Activated naive CD8-positive, alpha-beta T cell treated with anti-CD3 and anti-CD28 coated beads, Interleukin-2, amount 50 U/mL, for 24 hours (primary cell): ENCODE results near the gene TBC1D16.

ENCODE experiments used
- ATAC-seq: fragments of 150-1000 bp; cut with Tn5 transposase; one replicate; pipeline ENCODE4 v1.10.0; 2021
- DNase-seq: peaks from one replicate; pipeline ENCODE4 v3.0.0; 2021
- H3K27ac Mint-ChIP-seq: one replicate; pipeline ENCODE4 v1.8.0; 2021; ENCODE audit warnings: mild to moderate bottlenecking, mixed read lengths
- H3K27me3 Mint-ChIP-seq: one replicate; pipeline ENCODE4 v1.8.0; 2021; ENCODE audit warnings: mixed read lengths
- H3K36me3 Mint-ChIP-seq: one replicate; pipeline ENCODE4 v1.8.0; 2021; ENCODE audit warnings: low read depth, mixed read lengths
- H3K4me1 Mint-ChIP-seq: one replicate; pipeline ENCODE4 v1.8.0; 2021; ENCODE audit warnings: mixed read lengths
- H3K4me3 Mint-ChIP-seq: one replicate; pipeline ENCODE4 v1.8.0; 2021; ENCODE audit warnings: mild to moderate bottlenecking, moderate library complexity, mixed read lengths
- H3K9me3 Mint-ChIP-seq: one replicate; pipeline ENCODE4 v1.8.0; 2021; ENCODE audit warnings: mixed read lengths

TBC1D16 gene

DNA sequence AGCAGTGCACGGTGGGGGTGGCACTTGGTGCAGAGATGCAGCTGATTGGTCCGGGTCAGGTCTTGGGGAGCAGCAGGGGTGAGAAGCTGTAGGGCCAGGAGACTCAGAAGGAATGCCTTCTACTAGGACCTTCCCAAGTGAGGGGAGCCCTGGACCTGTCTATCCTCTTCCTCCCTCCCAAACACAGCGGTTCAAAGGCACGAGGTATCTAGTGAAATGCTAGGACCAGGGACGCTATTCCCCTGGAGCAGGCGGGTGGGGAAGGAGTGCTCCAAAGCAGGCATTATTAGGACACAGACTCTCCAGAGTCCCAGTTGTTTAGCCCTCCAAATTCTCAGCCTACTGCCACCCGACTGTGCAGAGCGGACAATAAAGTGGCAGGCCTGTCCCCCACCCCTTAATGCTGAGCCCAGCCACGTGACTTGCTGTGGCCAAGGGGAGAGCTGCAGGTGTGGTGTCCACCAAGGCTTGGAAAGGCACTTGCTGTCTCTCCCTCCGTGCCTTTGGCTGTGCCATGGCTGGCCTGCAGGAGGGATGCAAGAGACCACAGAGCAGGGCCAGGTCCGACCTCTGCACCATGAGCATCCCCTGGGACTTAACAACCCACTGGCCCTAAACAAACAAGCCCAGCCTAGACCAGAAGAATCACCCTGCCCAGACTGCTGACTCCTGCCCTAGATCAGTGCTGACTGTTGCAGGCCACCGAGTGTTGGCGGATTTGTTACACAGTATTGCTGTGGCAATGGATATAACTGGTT is 97.2 kb downstream of the TBC1D16 start:
- no peak for ATAC-seq
- no peak overlapping the region for H3K4me3 Mint-ChIP-seq
- no peaks in the 10 kb centered on the region for H3K9me3 Mint-ChIP-seq
- no peaks in the 10 kb centered on the region for H3K36me3 Mint-ChIP-seq
- peaks cover 60% of the 10 kb centered on the region for H3K4me1 Mint-ChIP-seq
- no peaks in the 10 kb centered on the region for H3K27me3 Mint-ChIP-seq
- no peak overlapping the region for H3K27ac Mint-ChIP-seq
- DNase-seq = no peak

DNA sequence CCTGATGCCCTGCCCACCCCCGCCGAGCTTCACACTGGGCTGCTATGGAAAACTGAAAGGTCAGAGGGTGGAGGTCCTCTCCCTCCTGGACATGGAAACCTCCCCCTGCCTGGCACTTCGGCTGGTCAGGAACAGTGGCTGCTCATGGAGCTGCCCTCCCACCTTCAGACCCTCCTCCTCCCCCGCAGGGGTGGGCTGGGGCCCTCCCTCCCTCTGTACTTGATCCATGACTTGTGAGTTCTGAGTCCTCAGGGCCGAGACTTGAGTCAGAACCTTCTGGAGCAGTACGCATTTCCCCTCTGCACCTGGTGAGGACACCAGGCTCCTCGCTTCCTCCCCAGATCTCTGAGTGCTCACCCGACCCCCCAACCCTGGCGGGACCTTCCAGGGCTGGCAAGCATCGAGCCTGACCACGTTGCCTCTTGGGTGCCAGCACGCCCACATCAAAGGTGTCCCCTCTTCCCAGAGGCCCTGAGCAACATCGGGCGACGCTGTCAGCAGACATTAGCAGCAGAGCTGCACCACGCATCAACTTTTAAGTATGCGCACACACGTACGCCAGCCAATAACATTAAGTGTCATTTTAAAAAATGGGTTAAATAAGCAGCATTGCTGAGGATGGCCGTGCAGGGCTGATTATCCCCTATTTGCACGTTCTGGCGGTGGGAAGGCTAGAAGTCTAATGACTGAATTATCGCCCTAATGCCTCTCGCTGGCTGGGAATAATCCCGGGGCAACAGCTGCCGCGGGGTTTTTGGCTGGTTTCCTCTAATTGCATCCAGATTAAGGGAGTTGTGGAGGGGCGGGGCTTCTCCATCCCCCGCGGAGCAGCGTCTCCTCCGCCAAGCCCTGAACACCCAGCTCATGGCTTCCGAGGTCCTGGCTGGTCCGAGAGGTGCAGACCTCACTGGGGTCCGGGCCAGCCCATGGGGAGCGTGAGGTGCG is 98.0 kb downstream of the TBC1D16 start:
- peak overlapping the region; percentile 32 for H3K27ac Mint-ChIP-seq
- DNase-seq (peak; percentile 20), ATAC-seq (no peak)
- no peaks in the 10 kb centered on the region for H3K27me3 Mint-ChIP-seq
- peak overlapping the region; percentile 23 for H3K4me3 Mint-ChIP-seq
- peaks cover 63% of the 10 kb centered on the region for H3K4me1 Mint-ChIP-seq
- no peaks in the 10 kb centered on the region for H3K36me3 Mint-ChIP-seq
- no peaks in the 10 kb centered on the region for H3K9me3 Mint-ChIP-seq

DNA sequence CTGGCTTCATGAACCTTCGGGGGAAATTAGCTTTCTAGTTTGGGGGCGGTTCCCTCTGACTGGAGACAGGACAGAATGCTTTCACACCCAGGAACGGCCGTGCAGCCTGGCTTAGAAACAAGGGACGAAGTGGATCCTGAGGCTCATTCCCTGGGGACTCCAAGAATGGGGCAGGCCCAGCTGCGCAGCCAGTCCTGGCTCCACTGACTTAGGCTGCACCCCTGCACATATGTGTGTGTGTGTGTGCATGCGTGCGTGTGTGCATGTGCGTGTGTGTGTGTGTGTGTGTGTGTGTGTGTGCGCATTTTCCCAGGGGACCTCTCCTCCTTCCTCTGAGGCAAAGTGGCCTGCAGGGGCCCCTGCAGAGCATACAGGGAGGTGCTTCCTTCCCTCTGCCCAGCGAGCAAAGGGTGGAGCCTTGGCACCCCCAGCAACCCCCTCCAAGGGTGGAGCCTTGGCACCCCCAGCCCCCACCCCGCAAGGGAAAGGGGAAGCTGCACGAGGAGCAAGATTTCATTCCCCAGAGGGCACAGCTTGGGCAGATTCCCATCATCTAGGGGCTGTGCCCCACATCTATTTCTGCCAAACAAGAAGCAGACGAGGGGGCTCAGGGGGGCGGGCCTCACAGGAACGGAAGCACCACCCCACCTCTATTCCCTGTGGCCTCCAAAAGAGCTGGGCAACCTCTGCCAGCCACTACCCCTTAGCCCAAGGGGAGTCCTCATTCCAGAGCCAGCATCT is 98.9 kb downstream of the TBC1D16 start:
- H3K27me3 Mint-ChIP-seq = no peaks in the 10 kb centered on the region
- peaks cover 68% of the 10 kb centered on the region for H3K4me1 Mint-ChIP-seq
- H3K4me3 Mint-ChIP-seq = peak overlapping the region; percentile 23
- H3K9me3 Mint-ChIP-seq = no peaks in the 10 kb centered on the region
- ATAC-seq (no peak), DNase-seq (no peak)
- H3K27ac Mint-ChIP-seq = peak overlapping the region; percentile 32
- no peaks in the 10 kb centered on the region for H3K36me3 Mint-ChIP-seq

DNA sequence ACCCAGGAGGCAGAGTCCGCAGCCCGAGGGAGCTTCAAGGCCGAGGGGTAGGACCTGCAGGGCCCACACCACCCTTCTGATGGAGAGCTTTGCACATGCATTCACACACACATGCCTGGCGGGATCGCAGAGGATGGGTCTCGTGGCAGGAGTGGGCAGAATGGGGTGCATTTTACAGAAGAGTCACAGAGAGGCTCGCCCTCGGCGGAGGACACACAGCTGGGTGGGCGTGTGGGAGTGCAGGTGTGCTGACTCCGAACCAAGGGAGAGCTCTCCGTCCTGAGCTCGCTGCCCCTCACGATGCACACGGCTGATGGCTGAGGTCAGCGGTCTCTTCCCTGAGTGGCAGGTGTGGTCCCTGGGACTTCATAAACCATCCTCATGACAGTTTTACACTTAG is 99.6 kb downstream of the TBC1D16 start:
- no peak overlapping the region for H3K4me3 Mint-ChIP-seq
- no peaks in the 10 kb centered on the region for H3K36me3 Mint-ChIP-seq
- H3K4me1 Mint-ChIP-seq = peaks cover 76% of the 10 kb centered on the region
- peaks cover 2% of the 10 kb centered on the region for H3K27me3 Mint-ChIP-seq
- H3K27ac Mint-ChIP-seq = no peak overlapping the region
- ATAC-seq (no peak), DNase-seq (no peak)
- no peaks in the 10 kb centered on the region for H3K9me3 Mint-ChIP-seq

DNA sequence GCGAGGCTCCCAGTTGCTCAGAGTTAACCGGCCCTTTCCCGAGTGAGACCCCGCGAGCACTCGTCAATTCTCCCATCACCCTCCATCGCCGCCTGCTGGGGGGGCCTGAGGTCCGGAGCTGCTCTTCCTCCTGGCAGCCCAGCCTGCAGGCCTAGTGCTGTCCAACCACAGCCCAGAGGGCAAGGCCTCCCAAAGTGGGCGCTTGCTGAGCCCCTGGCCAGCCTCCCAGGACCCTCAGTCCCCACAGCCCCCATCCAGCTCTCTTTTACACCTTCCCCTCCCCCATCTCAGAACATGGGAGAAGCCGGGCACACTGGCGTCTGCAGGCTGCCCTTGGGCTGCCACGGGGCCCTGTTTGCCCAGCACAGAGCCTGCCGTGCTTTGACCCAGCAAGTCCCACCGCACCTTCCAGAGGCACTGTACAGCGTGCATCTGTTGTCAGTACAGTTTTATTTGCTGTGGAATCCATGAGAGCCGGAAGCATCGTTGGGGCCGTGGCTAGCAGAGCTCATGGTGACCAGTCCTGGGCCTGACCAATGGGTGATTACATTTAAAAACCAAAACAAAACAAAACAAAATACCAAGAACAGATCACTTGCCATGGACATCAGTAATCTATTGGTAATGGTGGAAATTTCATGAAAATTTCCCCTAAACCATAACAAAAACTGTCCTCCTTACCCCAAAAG is 100.3 kb downstream of the TBC1D16 start:
- no peaks in the 10 kb centered on the region for H3K36me3 Mint-ChIP-seq
- H3K27me3 Mint-ChIP-seq = peaks cover 2% of the 10 kb centered on the region
- H3K4me1 Mint-ChIP-seq = peaks cover 78% of the 10 kb centered on the region
- ATAC-seq (no peak), DNase-seq (no peak)
- H3K27ac Mint-ChIP-seq = no peak overlapping the region
- no peaks in the 10 kb centered on the region for H3K9me3 Mint-ChIP-seq
- H3K4me3 Mint-ChIP-seq = no peak overlapping the region

DNA sequence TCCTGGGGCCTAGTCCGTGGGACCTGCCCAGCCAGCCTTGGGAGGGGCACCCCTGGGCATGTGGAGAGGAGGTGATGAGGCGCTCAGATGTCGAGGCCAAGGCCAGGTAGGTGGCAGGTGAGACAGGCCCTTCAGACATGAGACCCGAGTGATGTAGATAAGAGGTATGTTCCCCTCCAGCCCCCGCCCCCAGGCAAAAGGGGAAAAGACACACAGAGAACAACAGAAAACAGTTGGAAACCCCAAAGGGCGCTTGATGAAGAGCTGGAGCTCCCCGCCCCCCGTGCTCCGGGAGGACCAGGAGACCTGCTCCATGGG is 101.1 kb downstream of the TBC1D16 start:
- Mint-ChIP-seq H3K36me3 (no peaks in the 10 kb centered on the region), H3K4me3 (no peak overlapping the region), H3K27ac (no peak overlapping the region), H3K27me3 (peaks cover 2% of the 10 kb centered on the region), H3K9me3 (no peaks in the 10 kb centered on the region), H3K4me1 (peaks cover 75% of the 10 kb centered on the region)
- no peak for DNase-seq
- ATAC-seq = no peak

DNA sequence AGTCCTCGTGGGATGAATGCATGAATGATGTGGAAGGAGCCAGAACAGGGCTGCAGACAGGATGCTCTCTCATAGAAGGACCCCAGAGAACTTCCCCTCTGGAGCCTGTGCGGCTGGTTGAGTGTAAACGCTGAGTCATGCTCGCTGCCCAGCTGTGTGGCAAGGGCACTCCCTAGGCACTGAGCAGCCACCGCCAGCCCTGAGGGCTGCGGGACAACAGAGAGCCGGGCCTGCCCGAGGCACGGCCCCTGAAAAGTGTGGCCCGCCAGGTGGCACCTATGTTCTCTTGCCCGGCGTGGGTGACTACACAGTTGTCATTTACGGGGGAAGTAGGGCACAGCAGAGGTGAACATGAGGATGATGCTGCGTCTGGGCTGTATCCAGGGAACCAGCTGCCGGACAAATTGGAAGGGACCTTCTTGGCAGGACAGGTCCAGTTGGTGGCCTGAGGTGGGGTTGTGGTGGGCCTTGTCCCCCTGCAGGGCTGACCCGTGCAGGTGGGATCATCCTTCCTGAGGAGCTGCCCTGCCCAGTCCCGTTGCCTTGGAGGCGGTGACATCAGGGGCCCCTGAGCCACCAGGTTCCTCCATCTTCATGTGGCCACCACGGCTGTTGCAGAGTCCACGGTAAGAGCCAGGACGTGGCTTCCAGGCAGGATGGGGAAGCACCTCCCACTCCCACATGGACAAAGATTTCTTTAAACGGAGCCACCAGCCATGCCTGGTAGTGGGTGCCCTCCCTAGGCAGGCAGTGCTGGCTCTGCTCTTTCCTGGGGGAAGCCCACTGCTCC is 101.6 kb downstream of the TBC1D16 start:
- H3K4me1 Mint-ChIP-seq = peaks cover 75% of the 10 kb centered on the region
- H3K9me3 Mint-ChIP-seq = no peaks in the 10 kb centered on the region
- no peak overlapping the region for H3K27ac Mint-ChIP-seq
- H3K27me3 Mint-ChIP-seq = peaks cover 2% of the 10 kb centered on the region
- DNase-seq = peak; percentile 35
- no peak overlapping the region for H3K4me3 Mint-ChIP-seq
- no peaks in the 10 kb centered on the region for H3K36me3 Mint-ChIP-seq
- peak; percentile 33 for ATAC-seq

DNA sequence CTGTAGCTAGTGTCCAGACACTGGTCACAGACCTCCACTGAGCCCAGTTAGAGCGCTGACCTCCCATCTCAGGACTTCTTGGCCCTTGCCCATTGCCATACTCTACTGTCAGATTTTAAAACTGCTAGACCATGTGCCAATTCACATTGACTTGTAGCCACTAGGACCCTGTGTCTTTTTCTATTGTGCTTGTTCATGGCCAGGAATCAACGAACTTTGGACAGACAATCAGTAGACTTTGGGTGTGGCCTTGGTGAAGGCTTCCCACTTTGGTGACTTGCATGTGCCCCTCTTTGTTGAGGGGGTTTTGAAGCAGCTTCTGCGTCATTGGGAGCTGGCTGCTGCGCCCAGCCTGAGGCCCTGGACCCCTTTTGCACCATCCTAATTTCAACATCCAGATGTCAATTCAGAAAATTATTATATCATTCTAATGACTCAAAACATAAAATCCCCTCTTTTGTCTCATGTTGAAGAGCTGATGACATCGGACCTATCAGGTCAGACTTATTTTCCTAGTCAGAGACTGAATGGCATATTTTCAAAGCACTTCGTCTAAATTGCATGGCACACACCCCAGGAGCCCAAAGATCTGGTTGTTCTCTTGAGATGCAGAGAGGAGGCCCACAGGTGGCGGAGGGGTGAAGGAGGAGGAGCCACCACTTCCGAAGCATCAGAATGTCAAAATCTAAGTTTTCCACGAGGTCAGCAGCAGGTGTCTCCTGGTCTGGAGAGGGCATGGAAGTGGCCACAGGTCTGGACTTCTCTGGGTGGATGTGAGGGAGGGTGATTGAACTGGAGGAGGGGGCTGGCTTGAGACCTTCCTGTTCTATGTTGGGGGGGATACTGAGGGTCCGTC is 103.0 kb downstream of the TBC1D16 start:
- H3K27ac Mint-ChIP-seq = peak overlapping the region; percentile 30
- peaks cover 5% of the 10 kb centered on the region for H3K27me3 Mint-ChIP-seq
- peaks cover 78% of the 10 kb centered on the region for H3K4me1 Mint-ChIP-seq
- H3K36me3 Mint-ChIP-seq = no peaks in the 10 kb centered on the region
- DNase-seq (no peak), ATAC-seq (no peak)
- H3K4me3 Mint-ChIP-seq = no peak overlapping the region
- no peaks in the 10 kb centered on the region for H3K9me3 Mint-ChIP-seq

DNA sequence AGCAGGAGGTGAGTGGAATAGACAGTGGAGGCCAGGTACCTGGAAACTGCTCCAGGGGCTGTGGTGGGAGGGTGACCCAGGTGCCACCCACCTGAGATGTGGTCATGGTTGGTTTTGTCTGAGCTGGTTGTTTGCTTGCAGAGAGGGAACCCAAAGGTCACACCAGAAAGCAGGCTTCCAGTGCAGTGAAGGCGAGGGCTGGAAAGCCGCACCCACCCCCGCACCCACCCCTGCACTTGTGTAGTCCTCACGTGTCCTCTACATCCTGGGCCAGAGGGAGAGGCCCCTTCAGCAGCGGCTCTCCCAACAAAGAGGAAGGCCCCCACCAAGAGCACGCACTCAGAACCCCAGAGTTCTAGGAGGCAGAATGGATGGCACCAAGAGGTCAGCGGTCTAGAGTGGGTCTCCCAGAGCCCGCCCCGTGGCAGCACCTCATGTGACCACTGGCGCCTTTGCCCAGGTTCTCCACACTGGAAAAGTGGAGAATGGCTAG is 103.8 kb downstream of the TBC1D16 start:
- H3K4me1 Mint-ChIP-seq = peaks cover 77% of the 10 kb centered on the region
- H3K36me3 Mint-ChIP-seq = no peaks in the 10 kb centered on the region
- ATAC-seq (peak; percentile 8), DNase-seq (peak; percentile 21)
- H3K9me3 Mint-ChIP-seq = no peaks in the 10 kb centered on the region
- H3K27ac Mint-ChIP-seq = peak overlapping the region; percentile 18
- H3K4me3 Mint-ChIP-seq = peak overlapping the region; percentile 38
- peaks cover 5% of the 10 kb centered on the region for H3K27me3 Mint-ChIP-seq

DNA sequence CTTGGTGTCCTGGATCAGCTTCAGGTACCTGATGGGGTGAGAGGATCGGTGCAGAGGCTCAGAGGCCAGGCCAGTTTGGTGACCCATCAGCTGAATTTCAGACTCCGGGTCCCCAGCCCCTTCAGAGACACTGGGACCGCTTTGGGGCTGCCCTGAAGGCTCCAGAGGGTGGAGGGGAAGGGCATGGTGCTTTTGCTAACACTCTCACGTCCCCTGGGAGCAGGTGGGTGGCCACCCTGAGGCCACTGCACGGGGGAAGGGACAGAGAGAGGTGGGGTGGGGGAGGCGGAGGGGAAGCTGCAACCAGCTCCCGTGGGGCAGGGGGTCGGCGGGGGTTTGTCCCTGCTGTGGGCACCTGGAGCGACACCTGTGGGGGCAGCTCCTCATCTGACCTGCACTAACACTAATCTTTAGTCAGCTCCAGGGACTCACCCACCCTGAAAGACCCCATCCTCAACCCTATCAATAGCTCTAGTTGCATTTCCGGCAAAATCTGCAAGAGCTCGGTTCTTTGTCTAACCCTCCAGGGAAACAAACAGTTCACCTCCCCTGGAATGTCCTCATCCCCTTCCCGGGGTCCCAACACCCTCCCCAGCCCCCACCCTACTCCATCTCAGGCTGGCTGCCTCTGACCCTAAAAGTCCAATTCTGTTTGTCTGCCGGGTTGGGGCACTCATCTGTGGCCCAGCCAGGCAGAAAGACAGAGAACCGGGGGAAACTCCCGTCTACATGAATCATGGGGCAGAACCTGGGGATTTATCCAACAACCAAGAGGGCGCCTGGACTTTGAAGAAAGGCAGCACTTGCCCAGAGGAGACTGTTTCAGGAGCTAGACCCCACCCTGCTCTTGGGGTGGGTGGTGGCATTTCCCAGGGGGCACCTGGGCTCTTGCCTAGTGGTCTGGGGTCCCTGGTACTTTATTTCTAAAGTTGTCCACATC is 104.5 kb downstream of the TBC1D16 start:
- Mint-ChIP-seq H3K27ac (peak overlapping the region; percentile 18), H3K9me3 (no peaks in the 10 kb centered on the region), H3K4me1 (peaks cover 71% of the 10 kb centered on the region), H3K36me3 (no peaks in the 10 kb centered on the region), H3K4me3 (peak overlapping the region; percentile 38), H3K27me3 (peaks cover 5% of the 10 kb centered on the region)
- peak; percentile 39 for DNase-seq
- peak; percentile 53 for ATAC-seq

DNA sequence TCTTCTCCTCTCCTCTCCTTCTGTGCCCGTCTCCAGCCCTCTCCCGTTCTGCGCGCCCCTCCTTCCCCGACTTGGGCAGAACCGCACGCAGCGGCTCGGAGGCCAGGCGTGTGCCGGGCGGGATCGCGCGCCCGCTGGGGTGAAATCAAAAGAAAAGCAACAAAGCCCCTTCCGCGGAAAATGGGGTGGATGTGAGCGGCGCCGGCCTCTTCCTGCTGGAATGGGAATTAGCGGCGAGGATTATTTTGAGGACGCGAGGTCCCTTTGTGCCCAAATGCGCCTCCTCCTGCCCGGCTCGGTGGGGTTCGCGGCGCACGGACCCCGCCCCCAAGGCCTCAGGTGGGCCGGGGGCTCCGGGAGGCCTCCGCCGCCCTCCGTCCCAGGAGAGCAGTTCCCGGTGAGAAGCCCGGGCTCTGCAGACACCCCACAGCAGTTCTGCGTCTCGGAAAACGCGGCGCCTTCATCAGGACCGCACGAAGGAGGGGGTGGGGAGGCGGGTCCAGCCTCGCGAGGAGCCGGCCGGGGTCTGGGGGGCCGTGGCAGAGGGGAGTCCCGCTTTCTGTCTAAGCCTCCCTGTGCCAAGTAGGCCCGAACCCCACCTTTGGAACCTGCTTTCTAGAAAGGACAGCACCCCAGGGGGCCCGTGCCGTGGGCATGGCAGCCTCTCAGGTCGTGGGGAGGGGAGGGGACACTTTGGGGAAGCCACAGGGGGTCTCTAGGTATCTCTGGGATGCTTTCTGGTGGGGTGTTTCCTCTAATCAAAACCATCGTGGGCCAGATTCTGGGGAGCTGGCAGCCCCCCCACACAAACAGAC is 105.4 kb downstream of the TBC1D16 start:
- Mint-ChIP-seq H3K4me1 (peaks cover 62% of the 10 kb centered on the region), H3K9me3 (no peaks in the 10 kb centered on the region), H3K27ac (no peak overlapping the region), H3K36me3 (no peaks in the 10 kb centered on the region), H3K4me3 (peak overlapping the region; percentile 14), H3K27me3 (peaks cover 5% of the 10 kb centered on the region)
- no peak for DNase-seq
- no peak for ATAC-seq
